COLO668 (cell line): ENCODE measurements around the gene SMAD3.

Experiments
- DNase-seq: peaks from one replicate; lab custom pipeline; 2025; ENCODE audit not compliant: unreplicated experiment; lab: John Stamatoyannopoulos, UW

The SMAD3 gene

GRCh38 chr15:67176195-67176971 lies 111.0 kb downstream of the SMAD3 start:
- DNase-seq: peak; percentile 31

GRCh38 chr15:67177752-67178151 lies 112.3 kb downstream of the SMAD3 start:
- no peak for DNase-seq

- no peak for DNase-seq
These were observed 113.3 kb downstream of the SMAD3 start for GRCh38 chr15:67178569-67179210.

DNA sequence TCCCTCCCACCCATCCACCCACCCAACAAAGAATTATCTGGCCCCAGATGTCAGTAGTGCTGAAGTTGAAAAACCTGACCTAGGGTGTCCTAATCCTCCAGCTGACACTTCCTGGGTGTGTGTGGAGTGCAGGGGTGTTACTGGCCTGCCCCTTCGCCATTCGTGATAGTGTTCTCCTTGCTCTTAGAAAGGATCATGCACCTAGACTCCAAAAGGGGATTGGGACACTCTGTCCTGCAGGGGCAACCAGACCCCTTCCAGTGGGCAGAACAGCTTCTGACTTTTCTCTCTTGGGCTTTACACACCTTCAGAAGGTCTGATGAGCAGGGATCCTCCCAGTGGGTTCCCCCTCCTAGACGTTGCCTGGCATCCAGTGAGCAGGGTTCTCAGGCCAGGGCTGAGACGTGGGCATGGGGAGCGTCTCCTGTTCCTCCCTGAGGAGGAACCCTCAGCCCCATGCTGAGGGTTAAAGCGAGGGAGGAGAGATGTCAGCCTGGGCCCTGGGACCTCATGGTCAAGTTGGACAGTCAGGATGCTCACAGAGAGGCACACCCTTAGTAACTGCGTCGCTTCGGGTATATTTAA lies 114.1 kb downstream of the SMAD3 start:
- no peak for DNase-seq

GRCh38 chr15:67180035-67180434 lies 114.6 kb downstream of the SMAD3 start:
- no peak for DNase-seq

DNA sequence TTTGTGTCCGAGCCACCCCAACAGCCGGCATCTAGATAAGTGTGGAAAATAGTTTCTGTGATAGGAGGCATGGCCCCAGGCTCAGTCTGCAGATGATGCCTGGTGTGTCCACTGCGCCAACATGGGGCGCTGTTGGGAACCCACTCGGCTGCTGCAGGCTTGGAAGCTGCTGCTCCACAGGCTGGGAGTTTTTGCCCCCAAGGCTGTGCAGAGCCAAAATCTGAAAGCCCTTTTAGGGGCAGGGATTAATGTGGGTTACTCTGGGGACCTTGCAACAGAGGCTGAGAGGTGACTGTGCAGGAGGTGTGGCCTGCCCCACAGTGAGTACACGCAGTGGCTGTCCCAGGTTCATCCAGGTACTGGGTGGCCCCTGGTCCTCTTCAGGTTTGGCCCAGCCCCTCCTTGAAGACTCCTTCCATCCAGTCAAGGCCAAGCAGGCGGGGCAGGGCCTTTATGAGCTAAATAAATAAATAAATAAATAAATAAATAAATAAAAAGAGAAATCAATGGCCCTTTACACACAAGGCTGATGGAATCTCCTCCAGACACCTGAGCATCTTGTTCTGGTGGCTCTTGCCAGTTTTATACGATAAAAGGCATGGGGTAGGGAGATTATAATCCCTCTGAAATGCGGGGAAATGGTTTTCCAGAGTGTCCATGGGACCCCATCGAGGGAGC lies 115.3 kb downstream of the SMAD3 start:
- DNase-seq: no peak

DNA sequence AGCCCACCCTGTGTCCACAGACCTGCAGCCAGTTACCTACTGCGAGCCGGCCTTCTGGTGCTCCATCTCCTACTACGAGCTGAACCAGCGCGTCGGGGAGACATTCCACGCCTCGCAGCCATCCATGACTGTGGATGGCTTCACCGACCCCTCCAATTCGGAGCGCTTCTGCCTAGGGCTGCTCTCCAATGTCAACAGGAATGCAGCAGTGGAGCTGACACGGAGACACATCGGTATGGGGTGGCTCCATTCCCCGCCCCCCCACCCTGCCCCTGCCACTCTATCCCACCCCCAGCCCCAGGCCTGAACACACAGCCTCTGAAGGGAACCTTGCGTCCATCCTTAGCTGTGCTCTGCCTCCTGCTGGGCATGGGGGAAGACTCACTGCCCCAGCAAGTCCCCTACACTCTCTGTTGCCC lies 115.8 kb downstream of the SMAD3 start:
- no peak for DNase-seq

DNA sequence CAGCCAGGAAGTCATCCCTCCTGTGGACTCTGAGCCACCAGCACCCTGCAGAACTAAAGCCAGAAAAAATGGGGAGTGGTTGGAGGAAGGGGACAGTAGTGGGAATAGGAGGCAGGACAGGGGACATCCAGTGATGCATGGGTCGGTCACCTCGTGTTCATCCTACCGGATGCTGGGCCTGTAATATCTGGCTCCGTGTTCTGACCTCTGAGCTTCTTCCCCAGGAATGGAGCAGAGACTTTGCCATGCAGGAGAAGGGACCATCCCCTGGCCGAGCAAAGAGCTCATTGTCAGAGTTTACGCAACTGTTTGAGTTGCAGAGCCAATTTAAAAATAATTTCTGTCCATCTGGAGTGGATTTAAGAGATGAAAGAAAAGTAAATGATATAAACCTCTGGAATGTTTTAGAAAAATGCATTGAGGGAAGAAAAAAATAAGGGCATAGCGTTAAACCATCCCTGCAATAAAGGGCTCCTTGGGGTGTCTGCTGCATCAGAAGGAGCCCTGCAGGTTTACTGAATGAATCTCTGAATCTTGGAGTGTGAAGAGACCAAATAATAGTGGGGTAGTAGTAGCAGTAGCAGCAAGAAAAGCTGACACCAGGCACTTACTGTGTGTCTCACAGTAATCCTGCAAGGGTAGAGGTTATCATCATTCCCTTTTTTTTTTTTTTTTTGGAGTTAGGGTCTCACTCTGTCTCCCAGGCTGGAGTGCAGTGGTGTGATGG lies 118.2 kb downstream of the SMAD3 start:
- DNase-seq: no peak

DNA sequence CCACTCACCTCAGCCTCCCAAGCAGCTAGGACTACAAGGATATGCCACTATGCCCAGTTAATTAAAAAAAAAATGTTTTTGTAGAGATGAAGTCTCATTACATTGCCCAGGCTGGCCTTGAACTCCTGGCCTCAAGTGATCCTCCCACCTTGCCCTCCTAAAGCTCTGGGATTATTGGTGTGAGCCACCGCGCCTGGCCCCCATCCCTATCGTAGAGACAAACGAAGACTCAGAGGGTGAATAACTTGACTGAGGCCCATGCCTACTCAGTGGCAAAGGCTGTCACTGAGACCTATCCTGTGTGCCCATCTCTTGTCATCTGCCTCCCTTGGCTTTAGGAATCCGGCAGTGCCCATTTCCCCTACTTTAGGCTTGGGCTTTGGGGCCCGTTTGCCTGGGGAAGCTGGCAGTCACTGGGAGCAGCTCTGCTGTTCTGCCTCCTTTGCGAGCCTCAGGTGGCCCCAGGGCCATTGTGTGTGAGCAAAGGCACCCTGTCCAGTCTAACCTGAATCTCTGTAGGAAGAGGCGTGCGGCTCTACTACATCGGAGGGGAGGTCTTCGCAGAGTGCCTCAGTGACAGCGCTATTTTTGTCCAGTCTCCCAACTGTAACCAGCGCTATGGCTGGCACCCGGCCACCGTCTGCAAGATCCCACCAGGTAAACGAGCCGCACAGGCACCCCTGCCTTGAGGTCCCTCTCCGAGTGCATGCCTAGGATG lies 119.0 kb downstream of the SMAD3 start:
- DNase-seq: no peak

DNA sequence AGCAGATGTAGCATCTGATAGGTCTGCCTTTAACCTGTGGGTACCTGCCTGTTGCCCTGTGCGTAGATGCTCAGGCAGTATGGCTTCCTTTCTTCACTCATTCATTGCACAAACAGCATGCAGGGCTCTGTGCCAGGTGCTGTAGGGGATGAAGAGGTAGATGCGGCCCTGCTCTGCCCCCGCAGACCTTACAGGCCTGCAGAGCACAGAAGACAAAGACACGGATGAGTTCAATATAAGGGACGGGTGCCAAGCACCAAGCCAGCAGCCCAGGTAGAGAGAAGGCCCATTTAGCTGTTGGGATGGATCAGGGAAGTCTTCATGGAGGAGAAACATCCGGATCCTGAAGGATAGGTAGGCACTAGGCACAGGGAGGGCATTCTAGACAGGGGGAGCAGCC lies 119.6 kb downstream of the SMAD3 start:
- no peak for DNase-seq

DNA sequence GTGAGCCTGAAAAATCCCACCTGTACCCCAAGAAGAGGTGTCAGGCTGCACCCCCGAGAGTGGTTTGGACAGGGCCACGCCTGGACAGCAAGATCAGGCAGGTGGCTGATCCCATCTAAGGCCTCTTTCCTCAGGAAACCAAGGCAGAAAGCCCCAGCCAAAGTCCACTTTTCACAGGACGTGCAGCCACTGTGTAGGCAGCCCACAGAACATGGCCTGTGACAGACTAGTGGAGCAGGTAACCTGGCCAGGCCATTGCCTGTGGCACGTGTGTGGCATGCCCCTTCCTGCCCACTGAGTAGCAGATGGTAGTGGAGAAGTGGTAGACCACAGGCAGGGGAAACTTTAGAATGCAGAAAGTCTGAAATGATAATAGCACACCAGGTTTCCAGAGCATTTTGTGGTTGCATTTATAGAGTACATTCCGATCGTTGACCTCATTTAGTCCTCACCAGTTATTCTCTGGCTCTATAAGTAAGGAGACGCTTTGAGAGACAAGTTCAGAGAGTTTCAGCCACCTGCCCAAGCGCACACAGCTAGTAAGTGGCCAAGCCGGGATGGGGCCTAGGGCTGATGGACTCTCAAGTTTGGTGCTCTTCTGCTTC lies 120.3 kb downstream of the SMAD3 start:
- DNase-seq: no peak

DNA sequence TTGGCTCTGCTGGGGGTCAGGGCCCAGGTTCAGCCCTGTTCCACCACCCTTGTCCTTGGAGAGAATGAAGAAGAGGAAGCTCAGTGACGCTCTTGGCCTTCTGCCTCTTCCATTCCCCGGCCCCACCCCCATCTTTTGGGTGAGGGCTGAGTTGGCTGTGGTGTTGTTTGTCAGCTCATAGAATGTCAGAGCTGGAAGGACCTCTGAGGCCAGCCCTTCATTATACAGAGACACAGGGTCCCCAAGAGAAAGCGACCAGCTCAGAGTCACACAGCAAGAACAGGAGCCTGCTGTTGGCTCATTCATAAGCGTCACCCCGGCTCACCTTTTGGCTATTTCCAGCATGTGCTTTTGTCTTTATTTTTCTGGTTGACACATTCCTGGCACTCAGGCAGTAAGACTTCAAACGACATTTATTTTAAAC lies 120.8 kb downstream of the SMAD3 start:
- no peak for DNase-seq

DNA sequence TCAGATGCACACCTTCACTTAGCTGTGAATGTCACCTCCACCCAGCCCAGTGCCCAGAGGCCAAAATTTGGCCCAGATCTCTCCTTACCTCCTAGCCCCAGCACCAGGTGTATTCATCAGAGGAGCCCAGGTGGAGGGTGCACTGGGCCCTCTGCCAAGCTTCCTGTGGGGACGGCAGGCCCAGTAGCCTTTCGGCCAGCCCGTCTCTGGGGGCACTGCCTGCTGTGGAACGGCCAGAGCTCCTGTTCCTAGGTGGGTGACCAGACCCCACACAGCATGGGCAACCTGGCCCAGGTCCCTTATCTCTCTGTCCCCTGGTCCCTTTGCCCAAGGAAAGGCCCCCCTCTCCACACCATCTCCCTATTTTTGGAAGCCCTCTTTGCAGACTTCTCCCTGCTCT lies 121.3 kb downstream of the SMAD3 start:
- DNase-seq: peak; percentile 32

DNA sequence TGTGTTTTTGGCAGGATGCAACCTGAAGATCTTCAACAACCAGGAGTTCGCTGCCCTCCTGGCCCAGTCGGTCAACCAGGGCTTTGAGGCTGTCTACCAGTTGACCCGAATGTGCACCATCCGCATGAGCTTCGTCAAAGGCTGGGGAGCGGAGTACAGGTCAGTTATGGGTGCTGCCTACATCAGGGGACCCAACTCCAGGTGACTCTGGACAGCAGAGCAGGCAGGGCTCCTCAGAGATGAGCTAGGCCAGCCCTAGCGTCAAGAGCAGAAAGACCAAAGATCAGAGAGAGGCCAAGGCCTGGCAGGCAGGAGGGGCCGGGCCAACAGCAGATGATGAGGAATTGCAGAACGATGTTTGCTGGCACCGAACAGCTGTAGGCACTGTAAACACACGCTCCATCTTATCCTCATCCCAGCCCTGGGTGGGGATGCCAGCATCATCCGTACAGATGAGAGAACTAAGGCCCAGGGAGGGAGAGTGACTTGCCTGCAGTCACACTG lies 122.0 kb downstream of the SMAD3 start:
- DNase-seq: no peak

GRCh38 chr15:67188551-67189218 lies 123.3 kb downstream of the SMAD3 start:
- no peak for DNase-seq

- no peak for DNase-seq
These were observed 124.1 kb downstream of the SMAD3 start for GRCh38 chr15:67189326-67190051.

- DNase-seq: no peak
These were observed 124.9 kb downstream of the SMAD3 start for GRCh38 chr15:67190326-67190725.

GRCh38 chr15:67190813-67191212 lies 125.4 kb downstream of the SMAD3 start:
- DNase-seq: no peak
